ENCODE data around the gene DHFR.
"Not testable (repeated sequence)": the region's sequence is repeated elsewhere in the genome, so short reads cannot be mapped to it uniquely, and the experiment has no call there.

Gene DHFR

DNA sequence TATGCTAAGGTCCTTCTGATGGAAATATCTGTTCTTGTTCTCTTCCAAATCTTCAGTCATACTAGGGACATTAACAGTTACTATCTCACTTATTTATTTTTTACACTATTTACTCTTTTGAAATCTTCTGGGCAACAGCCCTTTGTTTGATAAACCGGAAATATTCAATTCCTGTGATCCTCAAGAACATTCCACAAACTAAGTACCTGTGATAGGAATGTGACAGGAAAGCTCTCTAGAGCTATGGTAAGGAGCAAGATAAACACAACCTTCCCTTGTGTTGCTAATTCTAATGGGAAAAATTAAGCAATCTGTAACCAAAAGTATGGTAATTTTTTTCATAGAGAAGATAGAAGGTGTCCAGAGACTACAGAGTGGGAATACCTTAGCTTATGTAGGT, 62.7 kb downstream of the DHFR start:
- no peak for DNase-seq

DNA sequence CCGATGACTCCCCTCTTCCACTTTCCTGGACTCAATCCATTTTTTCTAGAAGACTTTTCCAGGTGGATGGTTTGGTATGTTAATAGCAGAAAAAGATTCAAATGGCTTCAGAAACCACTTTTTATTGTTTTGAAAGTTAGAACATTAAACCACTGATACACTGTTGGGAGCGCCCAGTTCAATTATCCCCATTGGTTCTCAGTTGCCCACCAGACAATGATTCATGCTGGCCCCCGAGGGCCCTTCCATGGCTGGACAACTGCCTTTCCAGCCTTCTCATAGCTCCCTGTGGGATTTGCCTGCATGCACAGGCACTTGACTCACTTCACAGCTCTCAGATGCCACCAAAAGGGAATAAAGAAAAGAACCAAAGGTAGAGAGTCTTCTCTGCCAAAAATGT, 63.4 kb downstream of the DHFR start:
- no peak for DNase-seq

DNA sequence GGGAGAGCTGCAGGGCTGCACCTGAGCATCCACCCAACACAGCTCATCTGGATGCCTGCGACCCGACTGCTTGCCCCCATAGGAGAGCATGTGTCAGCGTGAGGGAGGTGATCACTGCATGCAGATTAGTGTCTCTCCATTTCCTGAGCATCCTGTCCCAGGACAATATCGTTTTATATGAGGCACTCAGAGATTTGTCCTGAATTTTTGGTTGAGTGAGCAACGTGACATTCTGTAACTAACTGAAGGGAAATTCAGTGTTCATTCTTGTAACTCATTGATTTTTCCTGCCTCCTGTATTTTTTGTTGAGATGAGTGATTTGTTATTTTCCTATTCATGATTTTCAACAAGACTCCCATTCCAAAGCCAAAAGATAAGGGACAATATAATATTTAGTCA, 64.0 kb downstream of the DHFR start:
- no peak for DNase-seq

DNA sequence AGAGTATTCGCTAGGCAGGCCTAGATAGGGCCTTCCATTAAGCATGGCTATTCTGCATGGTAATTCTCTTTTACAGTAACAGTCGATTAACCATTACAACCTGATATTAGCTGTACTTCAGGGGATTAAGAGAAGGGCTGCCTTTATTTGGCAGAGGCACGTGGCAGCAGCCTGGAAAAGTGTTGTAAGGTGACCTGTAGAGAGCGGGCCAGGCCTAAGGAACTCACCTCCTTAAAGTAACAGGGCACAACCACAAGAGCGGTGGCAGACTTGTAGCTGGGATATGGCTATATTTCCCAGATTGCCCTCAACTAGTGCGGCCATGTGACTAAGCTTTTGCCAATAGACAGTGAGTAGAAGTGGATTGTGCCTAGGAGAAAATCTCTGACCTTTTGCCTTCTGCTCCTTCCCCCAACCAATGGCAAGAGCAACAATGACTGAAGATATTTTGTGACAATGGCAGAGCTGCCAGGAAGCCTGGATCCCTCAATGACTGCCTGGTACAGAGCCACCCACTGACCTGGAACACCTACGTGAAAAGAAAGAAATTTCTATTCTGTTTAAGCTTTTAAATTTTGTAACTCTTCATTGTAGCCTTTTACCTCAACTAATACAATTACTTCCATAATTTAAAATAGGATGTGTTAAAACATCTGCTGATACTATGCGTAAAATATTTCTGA, 65.8 kb downstream of the DHFR start:
- no peak for DNase-seq

DNA sequence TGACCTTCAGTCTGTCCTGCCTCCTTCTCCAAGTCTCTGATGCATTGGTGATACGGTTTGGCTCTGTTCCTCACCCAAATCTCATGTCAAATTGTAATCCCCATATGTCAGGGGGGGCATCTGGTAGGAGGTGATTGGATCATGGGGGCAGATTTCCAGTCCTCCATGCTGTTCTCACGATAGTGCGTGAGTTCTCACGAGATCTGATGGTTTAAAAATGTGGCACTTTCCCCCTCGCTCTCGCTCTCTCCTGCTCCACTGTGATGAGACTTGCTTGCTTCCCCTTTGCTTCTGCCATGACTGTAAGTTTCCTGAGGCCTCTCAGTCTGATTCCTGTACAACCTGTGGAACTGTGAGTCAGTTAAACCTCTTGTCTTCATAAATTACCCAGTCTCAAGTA, 70.0 kb downstream of the DHFR start:
- DNase-seq = no peak

DNA sequence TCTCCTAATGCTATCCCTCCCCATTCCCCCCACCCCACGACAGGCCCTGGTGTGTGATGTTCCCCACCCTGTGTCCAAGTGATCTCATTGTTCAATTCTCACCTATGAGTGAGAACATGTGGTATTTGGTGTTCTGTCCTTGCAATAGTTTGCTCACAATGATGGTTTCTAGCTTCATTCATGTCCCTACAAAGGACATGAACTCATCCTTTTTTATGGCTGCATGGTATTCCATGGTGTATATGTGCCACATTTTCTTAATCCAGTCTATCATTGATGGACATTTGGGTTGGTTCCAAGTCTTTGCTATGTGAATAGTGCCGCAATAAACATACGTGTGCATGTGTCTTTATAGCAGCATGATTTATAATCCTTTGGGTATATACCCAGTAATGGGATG, 74.5 kb downstream of the DHFR start:
- DNase-seq = not testable (repeated sequence)

DNA sequence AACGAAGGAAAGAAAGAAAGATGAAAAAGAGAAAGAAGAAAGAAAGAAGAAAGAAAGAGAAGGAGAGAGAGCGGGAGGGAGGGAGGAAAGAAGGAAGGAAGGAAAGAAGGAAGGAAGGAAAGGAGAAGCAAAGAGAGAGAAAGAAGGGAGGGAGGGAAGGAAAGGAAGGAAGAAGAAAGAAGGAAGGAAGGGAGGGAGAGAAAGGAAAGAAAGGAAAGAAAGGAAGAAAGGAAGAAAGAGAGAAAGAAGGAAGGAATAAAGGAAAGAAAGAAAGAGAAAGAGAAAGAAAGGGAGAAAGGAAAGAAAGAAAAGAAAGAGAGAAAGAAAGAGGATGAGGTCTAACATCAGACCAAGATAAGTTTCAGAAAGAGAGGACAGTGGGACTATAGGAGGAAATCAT, 75.7 kb downstream of the DHFR start:
- no peak for DNase-seq

DNA sequence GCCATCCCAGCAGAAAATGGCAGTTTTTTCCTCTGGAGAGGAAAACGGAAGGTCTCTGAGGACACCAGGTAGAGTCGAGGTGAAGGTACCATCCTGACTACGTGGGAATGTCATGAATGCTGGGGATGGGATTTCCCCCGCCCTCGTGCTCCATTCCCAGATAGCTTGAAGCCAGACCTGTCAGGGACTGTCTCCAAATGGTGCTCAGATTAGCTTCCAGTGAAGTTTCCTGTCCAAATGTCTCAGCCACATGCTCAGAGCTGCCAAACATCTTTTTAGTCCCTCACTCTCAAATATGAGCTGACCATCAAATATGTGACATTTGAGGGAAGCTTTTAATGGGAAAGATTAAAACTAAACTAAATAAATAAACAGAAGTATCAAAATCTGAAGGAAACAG, 77.1 kb downstream of the DHFR start:
- no peak for DNase-seq

DNA sequence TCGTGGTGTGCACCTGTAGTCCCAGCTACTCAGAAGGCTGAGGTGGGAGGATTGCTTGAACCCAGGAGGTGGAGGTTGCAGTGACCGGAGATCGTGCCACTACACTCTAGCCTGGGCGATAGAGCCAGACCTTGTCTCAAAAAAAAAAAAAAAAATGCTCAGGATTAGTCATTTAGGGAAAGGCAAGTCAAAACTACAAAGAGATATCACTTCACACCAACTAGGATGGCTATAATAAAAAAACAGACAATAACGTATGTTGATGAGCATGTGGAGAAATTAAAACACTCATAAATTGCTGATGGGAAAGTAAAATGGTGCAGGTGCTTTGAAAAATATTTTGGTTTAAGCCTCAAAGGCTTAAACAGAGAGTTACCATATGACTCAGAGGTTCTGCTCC, 78.4 kb downstream of the DHFR start:
- DNase-seq = no peak

All from activated CD4-positive, alpha-beta T cell treated with anti-CD3 and anti-CD28 coated beads for 48 hours (primary cell).